ENCODE data around the gene TLL1. TPM values are rescaled to one million over a fixed set of nuclear protein-coding genes. Genes with fewer than 3 reads are reported as not detected.
A peak's percentile ranks its signal among the peaks of the same experiment; 100 is the strongest.

TLL1 gene
- total RNA-seq, 6 experiments from 2014 or later: 0.12 to 0.92 (median 0.32) TPM; not detected in 2

DNA sequence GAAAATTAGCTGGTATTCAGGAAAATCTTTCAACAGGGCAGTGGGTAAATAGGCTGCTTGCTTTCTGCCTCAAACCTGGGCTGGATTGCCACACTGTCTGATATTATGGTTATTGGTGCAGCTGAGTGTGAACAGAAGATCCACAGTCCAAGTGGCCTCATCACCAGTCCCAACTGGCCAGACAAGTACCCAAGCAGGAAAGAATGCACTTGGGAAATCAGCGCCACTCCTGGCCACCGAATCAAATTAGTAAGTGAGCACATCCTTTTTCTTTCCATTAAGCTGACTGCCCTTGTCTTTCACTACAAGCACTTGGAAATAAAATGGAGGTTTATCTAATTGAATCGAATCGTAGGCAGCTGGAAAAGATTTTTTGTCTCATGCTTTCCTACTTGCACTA, 204.7 kb downstream of the TLL1 start:
- Mint-ChIP-seq H3K4me3 (no peak overlapping the region), H3K9me3 (no peaks in the 10 kb centered on the region; the same call in 1 of the 2 replicates), H3K36me3 (ENCODE audit: low read depth) (no peaks in the 10 kb centered on the region), H3K4me1 (ENCODE audit: low read depth) (no peaks in the 10 kb centered on the region), H3K27me3 (ENCODE audit: insufficient read depth) (no peaks in the 10 kb centered on the region; the same call in 1 of the 2 replicates), H3K27ac (no peak overlapping the region)
- no peak for DNase-seq
- TF ChIP-seq, protein P1, sequence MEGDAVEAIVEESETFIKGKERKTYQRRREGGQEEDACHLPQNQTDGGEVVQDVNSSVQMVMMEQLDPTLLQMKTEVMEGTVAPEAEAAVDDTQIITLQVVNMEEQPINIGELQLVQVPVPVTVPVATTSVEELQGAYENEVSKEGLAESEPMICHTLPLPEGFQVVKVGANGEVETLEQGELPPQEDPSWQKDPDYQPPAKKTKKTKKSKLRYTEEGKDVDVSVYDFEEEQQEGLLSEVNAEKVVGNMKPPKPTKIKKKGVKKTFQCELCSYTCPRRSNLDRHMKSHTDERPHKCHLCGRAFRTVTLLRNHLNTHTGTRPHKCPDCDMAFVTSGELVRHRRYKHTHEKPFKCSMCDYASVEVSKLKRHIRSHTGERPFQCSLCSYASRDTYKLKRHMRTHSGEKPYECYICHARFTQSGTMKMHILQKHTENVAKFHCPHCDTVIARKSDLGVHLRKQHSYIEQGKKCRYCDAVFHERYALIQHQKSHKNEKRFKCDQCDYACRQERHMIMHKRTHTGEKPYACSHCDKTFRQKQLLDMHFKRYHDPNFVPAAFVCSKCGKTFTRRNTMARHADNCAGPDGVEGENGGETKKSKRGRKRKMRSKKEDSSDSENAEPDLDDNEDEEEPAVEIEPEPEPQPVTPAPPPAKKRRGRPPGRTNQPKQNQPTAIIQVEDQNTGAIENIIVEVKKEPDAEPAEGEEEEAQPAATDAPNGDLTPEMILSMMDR (IDR thresholded peaks at IDR 0.05): no peak

DNA sequence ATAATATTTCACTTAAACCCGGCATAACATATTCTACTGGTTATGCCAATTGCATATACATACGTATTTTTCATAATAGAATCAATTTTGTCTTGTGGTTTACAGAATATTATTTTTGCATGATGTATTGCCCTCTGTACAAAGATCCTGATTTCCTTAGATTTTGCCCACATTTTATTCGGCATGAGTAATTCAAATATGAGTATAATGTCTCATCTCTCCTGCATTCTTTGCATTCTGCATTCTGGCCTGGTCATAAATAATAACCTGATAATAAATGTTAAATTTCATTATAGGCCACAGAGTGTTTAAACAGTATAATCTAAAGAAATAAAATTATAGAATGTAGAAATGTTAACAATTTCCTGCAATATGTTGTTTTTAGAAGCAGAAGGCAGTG, 205.3 kb downstream of the TLL1 start:
- TF ChIP-seq, protein P1 (IDR thresholded peaks at IDR 0.05): no peak
- DNase-seq: no peak
- Mint-ChIP-seq H3K4me3 (no peak overlapping the region), H3K27ac (no peak overlapping the region), H3K27me3 (ENCODE audit: insufficient read depth) (no peaks in the 10 kb centered on the region; the same call in 1 of the 2 replicates), H3K4me1 (ENCODE audit: low read depth) (no peaks in the 10 kb centered on the region), H3K36me3 (ENCODE audit: low read depth) (no peaks in the 10 kb centered on the region), H3K9me3 (no peaks in the 10 kb centered on the region; the same call in 1 of the 2 replicates)

DNA sequence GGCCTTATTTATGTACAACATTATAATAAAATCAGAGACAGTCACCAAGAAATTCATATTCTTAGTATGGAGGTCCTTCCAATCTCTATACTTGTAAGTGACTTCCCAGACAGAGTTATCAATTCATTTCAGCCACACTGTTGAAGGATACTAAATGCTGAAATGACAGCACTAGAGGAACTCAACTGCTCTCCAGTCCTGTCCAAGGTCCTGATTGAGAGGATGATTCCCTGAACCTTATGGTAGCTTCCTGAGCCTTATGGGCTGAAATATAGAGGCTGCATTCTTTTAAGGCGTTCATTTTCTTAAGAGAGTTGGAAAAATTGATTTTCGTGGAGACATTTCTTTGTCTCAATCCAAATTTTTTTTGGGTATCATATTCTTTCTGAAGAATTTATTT, 205.9 kb downstream of the TLL1 start:
- H3K27ac Mint-ChIP-seq: no peak overlapping the region
- no peak overlapping the region for H3K4me3 Mint-ChIP-seq
- H3K9me3 Mint-ChIP-seq: no peaks in the 10 kb centered on the region; the same call in 1 of the 2 replicates
- no peaks in the 10 kb centered on the region; the same call in 1 of the 2 replicates for H3K27me3 Mint-ChIP-seq (ENCODE audit: insufficient read depth)
- no peaks in the 10 kb centered on the region for H3K36me3 Mint-ChIP-seq (ENCODE audit: low read depth)
- H3K4me1 Mint-ChIP-seq (ENCODE audit: low read depth): no peaks in the 10 kb centered on the region
- peak; percentile 3 for DNase-seq
- TF ChIP-seq, protein P1 (IDR thresholded peaks at IDR 0.05): no peak

- H3K36me3 Mint-ChIP-seq (ENCODE audit: low read depth): no peaks in the 10 kb centered on the region
- H3K27me3 Mint-ChIP-seq (ENCODE audit: insufficient read depth): no peaks in the 10 kb centered on the region
- no peak overlapping the region for H3K4me3 Mint-ChIP-seq
- no peak overlapping the region for H3K27ac Mint-ChIP-seq
- TF ChIP-seq, protein P1 (IDR thresholded peaks at IDR 0.05): no peak
- no peaks in the 10 kb centered on the region for H3K9me3 Mint-ChIP-seq
- DNase-seq: no peak
- H3K4me1 Mint-ChIP-seq (ENCODE audit: low read depth): no peaks in the 10 kb centered on the region
These were observed 214.5 kb downstream of the TLL1 start for GRCh38 chr4:166087569-166087968.

DNA sequence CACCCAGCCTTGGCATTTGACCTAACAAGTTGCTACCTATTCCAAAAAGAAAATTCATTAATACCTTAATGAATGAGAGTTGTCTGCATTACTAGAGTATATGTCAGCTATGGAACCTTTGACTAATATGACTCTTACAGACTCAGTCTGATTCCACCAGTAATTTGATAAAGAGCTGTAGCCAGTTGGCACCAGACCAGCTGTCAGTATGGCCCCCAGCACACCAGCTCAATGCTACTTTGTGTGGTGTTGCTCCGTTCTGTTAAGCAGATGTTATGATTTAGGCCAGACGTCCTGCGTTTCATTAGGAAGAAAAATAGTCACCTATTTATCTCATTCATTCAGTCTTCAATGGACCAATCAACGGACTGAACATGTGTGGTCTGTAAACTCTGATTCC, 215.5 kb downstream of the TLL1 start:
- no peak for DNase-seq
- H3K27me3 Mint-ChIP-seq (ENCODE audit: insufficient read depth): peaks cover 3% of the 10 kb centered on the region; the same call in 1 of the 2 replicates
- TF ChIP-seq, protein P1 (IDR thresholded peaks at IDR 0.05): no peak
- H3K36me3 Mint-ChIP-seq (ENCODE audit: low read depth): no peaks in the 10 kb centered on the region
- H3K4me3 Mint-ChIP-seq: no peak overlapping the region
- H3K9me3 Mint-ChIP-seq: no peaks in the 10 kb centered on the region
- H3K27ac Mint-ChIP-seq: no peak overlapping the region
- no peaks in the 10 kb centered on the region; the same call in 1 of the 2 replicates for H3K4me1 Mint-ChIP-seq (ENCODE audit: low read depth)

- H3K27me3 Mint-ChIP-seq (ENCODE audit: insufficient read depth): peaks cover 3% of the 10 kb centered on the region; the same call in 1 of the 2 replicates
- DNase-seq: no peak
- no peak overlapping the region for H3K27ac Mint-ChIP-seq
- H3K4me3 Mint-ChIP-seq: no peak overlapping the region
- no peaks in the 10 kb centered on the region for H3K36me3 Mint-ChIP-seq (ENCODE audit: low read depth)
- TF ChIP-seq, protein P1 (IDR thresholded peaks at IDR 0.05): no peak
- H3K4me1 Mint-ChIP-seq (ENCODE audit: low read depth): no peaks in the 10 kb centered on the region; the same call in 1 of the 2 replicates
- H3K9me3 Mint-ChIP-seq: no peaks in the 10 kb centered on the region
These were observed 218.1 kb downstream of the TLL1 start for GRCh38 chr4:166091146-166091545.

Data from HFFc6 (cell line).